Neutrophil (primary cell): ENCODE measurements around the gene RFX3.

Experiments
- H3K27ac ChIP-seq: fragments of 200-600 bp; sonication (generic); 2 replicates; pipeline ENCODE4 v1.5.1; 2016; ENCODE audit warnings: mild to moderate bottlenecking, moderate library complexity
- H3K27me3 ChIP-seq: fragments of 200-600 bp; sonication (generic); 2 replicates; pipeline ENCODE4 v1.6.0; 2016; ENCODE audit warnings: mild to moderate bottlenecking
- H3K36me3 ChIP-seq: fragments of 200-600 bp; sonication (generic); 2 replicates; pipeline ENCODE4 v1.5.1; 2017
- H3K4me1 ChIP-seq, 2 experiments: fragments of 200-600 bp in 1 of 2; sonication (generic) in 1 of 2; 1 replicate in 1 of 2; 2 replicates in 1 of 2; pipeline versions ENCODE4 v1.5.1 to v1.6.1; 2013 to 2016; ENCODE audit warnings: low read depth in 1 of 2, low read length in 1 of 2, mild to moderate bottlenecking in 1 of 2, moderate library complexity in 1 of 2; ENCODE audit not compliant: control insufficient read depth in 1 of 2, insufficient read depth in 1 of 2
- H3K4me3 ChIP-seq, 2 experiments: fragments of 200-600 bp in 1 of 2; sonication (generic) in 1 of 2; 1 replicate in 1 of 2; 2 replicates in 1 of 2; pipeline ENCODE4 v1.5.1; 2013 to 2016; ENCODE audit warnings: low read depth in 1 of 2, low read length in 1 of 2, mild to moderate bottlenecking in 1 of 2, moderate library complexity in 1 of 2
- H3K9me3 ChIP-seq: fragments of 200-600 bp; sonication (generic); 2 replicates; pipeline ENCODE4 v1.5.1; 2016
- CTCF ChIP-seq: fragments of 200-600 bp; sonication (generic); IDR thresholded peaks from 2 replicates; pipeline ENCODE4 v1.5.1; 2016; ENCODE audit warnings: antibody characterized with exemption

RFX3 gene

GRCh38 chr9:3359048-3359692, 166.6 kb downstream of the RFX3 start:
- no peaks in the 10 kb centered on the region for H3K9me3 ChIP-seq
- H3K36me3 ChIP-seq, result no peaks in the 10 kb centered on the region
- H3K27ac ChIP-seq, result peak overlapping the region; percentile 76
- H3K27me3 ChIP-seq, result no peaks in the 10 kb centered on the region
- H3K4me3 ChIP-seq, result peak overlapping the region; percentile 7 to 11
- no peak for TF ChIP-seq CTCF
- peaks cover 42 to 43% of the 10 kb centered on the region in 2 experiments for H3K4me1 ChIP-seq

- Histone ChIP-seq H3K4me3 (no peak overlapping the region), H3K4me1 (peaks cover 0 to 3% of the 10 kb centered on the region in 2 experiments)
Measured at GRCh38 chr9:3348169-3348568, 177.6 kb downstream of the RFX3 start.

GRCh38 chr9:3346549-3346948, 179.3 kb downstream of the RFX3 start:
- H3K27ac ChIP-seq, result no peak overlapping the region

More at GRCh38 chr9:3348169-3348568, 177.6 kb downstream of the RFX3 start:
- H3K27me3 ChIP-seq, result no peaks in the 10 kb centered on the region
- no peaks in the 10 kb centered on the region for H3K9me3 ChIP-seq
- TF ChIP-seq CTCF, result no peak
- H3K36me3 ChIP-seq, result no peaks in the 10 kb centered on the region
- no peak overlapping the region for H3K27ac ChIP-seq

DNA sequence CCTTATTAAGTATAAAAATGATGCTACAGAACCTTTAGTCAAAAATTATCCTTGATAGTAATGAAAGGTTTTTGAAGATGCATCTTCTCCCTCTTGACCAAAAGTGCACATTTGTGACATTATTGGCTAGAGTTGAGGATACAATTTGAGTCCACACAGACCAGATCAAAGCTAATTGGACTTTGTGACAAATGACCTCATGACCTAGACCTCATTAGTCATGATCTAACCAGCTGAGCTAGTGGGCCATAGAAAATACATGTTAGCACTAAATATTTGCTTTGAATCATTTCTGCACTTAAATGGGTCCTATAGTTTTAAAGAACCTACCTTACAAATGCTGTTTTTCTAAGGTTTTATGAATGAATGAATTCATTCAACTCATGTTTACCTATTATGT, 182.1 kb downstream of the RFX3 start:
- Histone ChIP-seq H3K36me3 (no peaks in the 10 kb centered on the region), H3K27ac (no peak overlapping the region), H3K4me3 (no peak overlapping the region), H3K4me1 (peaks cover 0 to 2% of the 10 kb centered on the region in 2 experiments), H3K9me3 (no peaks in the 10 kb centered on the region), H3K27me3 (no peaks in the 10 kb centered on the region)
- no peak for TF ChIP-seq CTCF

More at GRCh38 chr9:3346549-3346948, 179.3 kb downstream of the RFX3 start:
- peaks cover 0 to 3% of the 10 kb centered on the region in 2 experiments for H3K4me1 ChIP-seq
- no peaks in the 10 kb centered on the region for H3K36me3 ChIP-seq
- H3K4me3 ChIP-seq, result no peak overlapping the region
- no peaks in the 10 kb centered on the region for H3K9me3 ChIP-seq
- no peaks in the 10 kb centered on the region for H3K27me3 ChIP-seq
- TF ChIP-seq CTCF, result no peak

DNA sequence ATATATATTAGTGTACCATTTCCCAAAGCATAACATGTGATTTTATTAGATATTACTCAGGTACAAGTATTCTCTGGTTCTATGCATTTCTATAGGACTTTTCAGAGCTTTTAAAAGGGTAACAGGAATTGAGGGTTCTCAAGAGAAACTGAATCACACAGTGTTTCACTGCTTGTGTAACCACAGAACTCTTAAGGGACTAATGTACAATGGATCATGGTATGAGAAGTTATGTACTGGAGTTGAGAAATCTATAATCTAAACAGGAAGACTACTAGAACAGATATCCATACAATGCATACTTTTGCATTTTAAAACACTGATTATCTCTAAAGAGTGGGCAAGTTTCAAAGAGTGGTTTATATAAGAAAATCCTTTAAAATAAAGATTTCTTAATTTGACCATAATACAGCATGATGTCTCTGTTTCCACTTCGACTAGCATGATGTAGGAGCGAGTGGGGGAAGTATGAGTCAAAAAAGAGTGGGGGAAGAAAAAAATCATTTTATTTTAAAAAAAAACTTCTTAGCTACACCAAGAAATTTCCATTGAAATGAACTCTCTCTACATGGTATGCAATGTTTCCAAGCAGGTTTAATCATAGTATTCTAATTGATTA, 183.5 kb downstream of the RFX3 start:
- Histone ChIP-seq H3K4me1 (no peaks in the 10 kb centered on the region), H3K4me3 (no peak overlapping the region), H3K36me3 (no peaks in the 10 kb centered on the region), H3K27ac (no peak overlapping the region), H3K27me3 (no peaks in the 10 kb centered on the region), H3K9me3 (no peaks in the 10 kb centered on the region)
- TF ChIP-seq CTCF, result no peak
